ENCODE results near the gene OR4M1.
"Not testable (repeated sequence)": the region's sequence is repeated elsewhere in the genome, so short reads cannot be mapped to it uniquely, and the experiment has no call there.

OR4M1 gene

GRCh38 chr14:19773204-19773603 is at the start of gene OR4M1:
OR4M1 (plus strand) TSS chr14:19773504; CDS start chr14:19780323, 6,819 bp downstream.
- in situ Hi-C loops (cut with MboI; ENCODE audit: low sequenced_read_pairs), result not testable (repeated sequence)

- in situ Hi-C loops (cut with MboI; ENCODE audit: low sequenced_read_pairs), result no loop called here
Measured at GRCh38 chr14:19729359-19729758, 43.9 kb upstream of the OR4M1 start.

DNA sequence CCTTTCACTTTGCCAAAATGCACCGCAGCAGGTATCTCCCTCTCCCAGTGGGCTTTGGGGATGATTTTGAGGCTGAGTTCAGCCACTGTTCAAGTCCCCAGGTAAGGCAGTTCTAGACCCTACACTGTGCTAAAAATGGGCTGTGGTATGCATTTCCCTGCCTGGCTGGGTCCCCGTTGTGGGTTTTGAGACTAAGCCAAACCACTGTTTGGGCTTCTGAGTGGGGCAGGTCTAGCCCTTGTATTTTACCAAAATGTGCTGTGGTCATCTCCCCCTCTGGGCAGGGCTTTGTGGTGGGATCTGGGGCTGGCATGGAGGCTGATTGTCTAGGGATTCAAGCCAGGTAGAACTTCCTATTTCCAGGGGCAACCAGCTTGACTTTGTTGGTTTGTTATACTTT is 43.5 kb upstream of the OR4M1 start:
- in situ Hi-C loops (cut with MboI; ENCODE audit: low sequenced_read_pairs), result no loop called here

DNA sequence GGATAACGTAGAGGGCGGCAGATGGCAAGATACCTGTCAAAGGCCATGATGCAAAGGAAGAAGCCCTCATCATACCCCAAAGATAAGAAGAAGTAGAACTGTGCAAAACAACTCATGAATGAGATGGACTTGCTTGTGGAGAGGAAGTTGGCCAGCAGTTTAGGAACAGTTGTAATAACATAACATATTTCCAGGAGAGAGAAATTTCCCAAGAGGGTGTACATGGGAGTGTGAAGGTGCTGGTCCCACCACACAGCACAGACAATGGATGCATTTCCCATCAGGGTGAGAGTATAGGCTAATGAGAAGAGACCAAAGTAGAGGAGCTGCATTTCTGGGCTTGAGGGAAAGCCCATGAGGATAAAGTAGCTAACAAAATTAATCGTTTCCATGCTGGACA is 39.4 kb upstream of the OR4M1 start:
- in situ Hi-C loops (cut with MboI; ENCODE audit: low sequenced_read_pairs), result not testable (repeated sequence)

- in situ Hi-C loops (cut with MboI; ENCODE audit: low sequenced_read_pairs), result no loop called here
Measured at GRCh38 chr14:19743256-19743655, 30.0 kb upstream of the OR4M1 start, which contains the start of gene OR4Q3. OR4Q3 (plus strand) TSS chr14:19743571.

DNA sequence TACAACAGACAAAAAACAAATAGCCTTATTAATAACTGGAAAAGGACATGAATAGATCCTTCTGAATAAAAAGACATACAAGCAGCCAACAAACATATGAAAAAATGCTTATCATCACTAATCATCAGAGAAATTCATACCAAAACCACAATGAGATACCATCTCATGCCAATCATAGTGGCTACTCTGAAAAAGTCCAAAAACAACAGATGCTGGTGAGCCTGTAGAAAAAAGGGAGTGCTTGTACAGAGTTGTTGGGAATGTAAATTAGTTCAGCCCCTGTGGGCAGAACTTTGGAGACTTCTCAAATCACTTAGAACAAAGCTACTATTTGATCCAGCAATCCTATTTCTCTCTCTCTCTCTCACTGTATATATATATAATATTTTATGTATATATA is 21.0 kb upstream of the OR4M1 start:
- in situ Hi-C loops (cut with MboI; ENCODE audit: low sequenced_read_pairs), result not testable (repeated sequence)

- in situ Hi-C loops (cut with MboI; ENCODE audit: low sequenced_read_pairs), result no loop called here
Measured at GRCh38 chr14:19754172-19754571, 19.1 kb upstream of the OR4M1 start.

DNA sequence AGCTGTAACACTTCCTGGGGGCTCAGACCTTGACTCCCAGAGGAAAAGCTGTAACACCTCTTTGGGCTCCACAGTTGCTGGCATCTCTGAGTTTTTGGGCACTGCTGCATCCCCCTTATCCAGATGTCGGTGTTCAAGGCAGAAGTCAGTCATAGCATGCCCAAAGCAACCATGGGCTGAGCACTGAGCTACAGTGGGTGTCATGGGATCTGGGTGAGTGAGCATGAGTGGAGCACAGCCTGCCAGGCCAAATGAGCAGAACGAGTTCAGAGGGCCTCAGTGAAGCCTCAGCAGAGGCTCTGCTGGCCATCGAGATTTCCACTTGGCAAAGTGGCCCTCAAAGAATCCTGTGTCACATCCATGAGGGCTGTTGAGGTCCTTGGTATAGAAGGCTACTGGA is 1.8 kb upstream of the OR4M1 start:
- in situ Hi-C loops (cut with MboI; ENCODE audit: low sequenced_read_pairs), result not testable (repeated sequence)

DNA sequence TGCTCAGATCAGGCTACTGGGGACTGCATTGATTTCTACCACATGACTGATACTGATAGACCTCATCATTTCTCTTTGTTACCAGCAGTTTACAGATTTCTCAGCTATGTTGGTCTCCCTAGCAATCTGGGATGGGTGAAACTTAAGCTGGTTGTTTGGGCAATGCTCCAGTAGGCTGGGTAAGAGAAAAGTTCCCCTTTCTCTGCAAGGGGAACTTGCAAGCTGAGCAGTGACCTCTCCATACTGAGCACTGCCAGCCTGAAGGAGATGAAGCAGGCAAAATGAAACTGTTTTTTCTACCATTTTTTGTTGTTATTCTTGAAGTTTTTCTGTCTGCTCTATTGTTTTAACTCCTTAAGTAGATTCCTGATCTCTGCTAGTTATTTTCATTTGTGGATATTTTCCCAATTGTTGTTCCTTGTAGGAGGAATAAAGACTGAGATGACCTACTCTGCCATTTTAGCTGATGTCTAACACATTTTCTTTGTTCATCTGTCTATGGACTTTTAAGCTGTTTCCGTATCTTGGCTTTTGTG is 1.3 kb upstream of the OR4M1 start:
- in situ Hi-C loops (cut with MboI; ENCODE audit: low sequenced_read_pairs), result no loop called here

DNA sequence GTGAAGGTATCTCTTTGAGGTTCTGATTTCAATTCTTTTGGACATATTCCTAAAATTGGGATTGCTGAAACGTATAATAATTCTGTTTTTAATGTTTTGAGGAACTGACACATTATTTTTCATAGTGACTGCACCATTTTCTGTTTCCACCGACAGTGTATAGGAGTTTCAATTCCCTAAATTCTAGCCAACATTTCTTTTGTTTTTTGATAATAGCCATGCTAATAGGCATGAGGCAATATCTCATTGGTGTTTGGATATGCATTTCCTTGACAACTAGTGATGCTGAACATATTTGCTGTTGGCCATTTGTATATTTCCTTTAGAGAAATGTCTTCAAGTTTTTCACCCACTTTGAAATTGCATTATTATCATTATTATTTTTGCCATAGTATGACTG is 850 bp upstream of the OR4M1 start:
- in situ Hi-C loops (cut with MboI; ENCODE audit: low sequenced_read_pairs), result not testable (repeated sequence)

- in situ Hi-C loops (cut with MboI; ENCODE audit: low sequenced_read_pairs), result no loop called here
Measured at GRCh38 chr14:19775587-19775986, 2.3 kb downstream of the OR4M1 start.

DNA sequence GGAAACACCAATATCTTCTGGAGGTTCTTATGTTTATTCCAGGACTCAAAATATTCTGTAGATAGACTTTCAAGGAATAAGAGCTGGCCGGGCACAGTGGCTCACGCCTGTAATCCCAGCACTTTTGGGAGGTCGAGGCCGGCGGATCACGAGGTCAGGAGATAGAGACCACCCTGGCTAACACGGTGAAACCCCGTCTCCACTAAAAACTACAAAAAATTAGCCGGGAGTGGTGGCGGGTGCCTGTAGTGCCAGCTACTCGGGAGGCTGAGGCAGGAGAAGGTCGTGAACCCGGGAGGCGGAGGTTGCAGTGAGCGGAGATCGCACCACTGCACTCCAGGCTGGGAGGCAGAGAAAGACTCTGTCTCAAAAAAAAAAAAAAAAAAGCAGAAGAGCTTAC is 12.5 kb downstream of the OR4M1 start:
- in situ Hi-C loops (cut with MboI; ENCODE audit: low sequenced_read_pairs), result not testable (repeated sequence)

- in situ Hi-C loops (cut with MboI; ENCODE audit: low sequenced_read_pairs), result not testable (repeated sequence)
Measured at GRCh38 chr14:19787318-19787717, 14.0 kb downstream of the OR4M1 start.

GRCh38 chr14:19788150-19788549 is 14.8 kb downstream of the OR4M1 start:
- in situ Hi-C loops (cut with MboI; ENCODE audit: low sequenced_read_pairs), result not testable (repeated sequence)

- in situ Hi-C loops (cut with MboI; ENCODE audit: low sequenced_read_pairs), result not testable (repeated sequence)
Measured at GRCh38 chr14:19796520-19797108, 23.3 kb downstream of the OR4M1 start.

GRCh38 chr14:19799880-19800279 is 26.6 kb downstream of the OR4M1 start:
- in situ Hi-C loops (cut with MboI; ENCODE audit: low sequenced_read_pairs), result no loop called here

DNA sequence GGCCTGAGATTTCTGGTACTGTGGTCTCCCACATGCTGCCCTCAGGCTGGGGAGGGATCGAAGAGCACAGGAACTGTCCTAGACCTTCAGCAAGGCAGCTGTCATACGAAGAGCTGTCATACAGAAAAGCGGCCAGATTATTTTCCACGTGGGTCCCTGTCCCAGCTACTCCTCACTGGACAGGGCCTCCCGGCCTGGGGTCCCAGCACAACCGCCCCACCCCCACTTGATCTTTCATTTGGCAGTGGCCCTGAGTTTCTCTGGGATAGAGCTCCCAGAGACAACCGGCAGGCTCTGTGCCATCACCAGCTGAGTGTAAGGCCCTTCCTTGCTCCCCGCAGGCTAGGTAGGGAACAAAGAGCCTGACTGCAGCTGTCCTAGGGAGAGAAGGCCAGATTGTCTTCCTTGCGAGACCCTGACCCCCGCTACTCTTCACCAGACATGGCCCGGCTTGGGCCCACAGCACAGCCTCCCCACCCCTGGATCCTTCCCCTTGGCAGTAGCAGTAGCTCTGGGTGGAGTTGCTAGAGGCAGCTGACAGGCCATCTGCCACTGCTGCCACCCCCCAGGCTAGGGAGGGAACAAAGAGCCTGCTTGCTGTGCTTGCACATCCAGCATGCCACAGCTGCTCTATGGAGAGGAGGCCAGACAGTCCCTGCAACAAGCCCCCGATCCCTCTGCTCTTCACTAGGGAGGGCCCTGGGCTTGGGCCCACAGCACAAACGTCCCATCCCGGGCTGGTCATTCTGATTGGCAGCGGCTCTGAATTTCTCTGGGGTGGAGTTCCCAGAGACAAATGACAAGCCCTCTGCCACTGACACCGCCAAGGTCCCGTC is 27.2 kb downstream of the OR4M1 start:
- in situ Hi-C loops (cut with MboI; ENCODE audit: low sequenced_read_pairs), result no loop called here

GRCh38 chr14:19801118-19801464 is 27.8 kb downstream of the OR4M1 start:
- in situ Hi-C loops (cut with MboI; ENCODE audit: low sequenced_read_pairs), result no loop called here

GRCh38 chr14:19803470-19803869 is 30.2 kb downstream of the OR4M1 start, which contains the start of gene OR4N2:
OR4N2 (plus strand) TSS chr14:19803770; CDS start chr14:19827449, 23,679 bp downstream.
- in situ Hi-C loops (cut with MboI; ENCODE audit: low sequenced_read_pairs), result not testable (repeated sequence)

- in situ Hi-C loops (cut with MboI; ENCODE audit: low sequenced_read_pairs), result not testable (repeated sequence)
Measured at GRCh38 chr14:19813171-19813920, 40.0 kb downstream of the OR4M1 start.

GRCh38 chr14:19819879-19820278 is 46.6 kb downstream of the OR4M1 start:
- in situ Hi-C loops (cut with MboI; ENCODE audit: low sequenced_read_pairs), result not testable (repeated sequence)

All from hTERT RPE-1 (cell line).